Muscle of arm (tissue), 14 donors: ENCODE results near the gene PSMC3IP. TPM values are rescaled to one million over a fixed set of nuclear protein-coding genes. Genes with fewer than 3 reads are reported as not detected.
"Not testable (repeated sequence)": the region's sequence is repeated elsewhere in the genome, so short reads cannot be mapped to it uniquely, and the experiment has no call there.

Experiments
- DNase-seq: peaks from one replicate; pipeline ENCODE4 v3.0.0-alpha.2; 2013
- long read RNA-seq, 11 donors: transcript quantifications; one replicate each; lab custom pipeline, GENCODE V29; 2026
- polyA plus RNA-seq, 12 donors: library from polyadenylated mRNA; unstranded; fragments of 120-200 nt; gene quantifications; one replicate each; pipeline ENCODE4 v1.2.1, GENCODE V29; 2013; ENCODE audit not compliant: insufficient read length in 12 of 12

PSMC3IP gene
- polyA plus RNA-seq = 10 to 100 TPM in 6 of 12 donors, 1 to 10 TPM in 4, not detected in 2; 8.1 to 19.7 (median 10.6) TPM
- long read RNA-seq, donor 1, partial matches to known transcripts = 0 of 4 reads
- long read RNA-seq, donor 1, other reads (novel, unspliced or antisense) = 0 of 4 reads
- long read RNA-seq, donor 2, partial matches to known transcripts = 0 of 2 reads
- long read RNA-seq, donor 2, other reads (novel, unspliced or antisense) = 0 of 2 reads
- long read RNA-seq, donor 3, partial matches to known transcripts = 0 of 2 reads
- long read RNA-seq, donor 3, other reads (novel, unspliced or antisense) = 0 of 2 reads
- long read RNA-seq, donor 4, partial matches to known transcripts = 0 of 2 reads
- long read RNA-seq, donor 4, other reads (novel, unspliced or antisense) = 0 of 2 reads
- long read RNA-seq, donor 5, transcript PSMC3IP-202 (8 exons, 1,416 nt) = major isoform, 5 of 5 reads
- long read RNA-seq, donor 5, partial matches to known transcripts = 0 of 5 reads
- long read RNA-seq, donor 5, other reads (novel, unspliced or antisense) = 0 of 5 reads
- long read RNA-seq, donor 6, partial matches to known transcripts = 0 of 2 reads
- long read RNA-seq, donor 6, other reads (novel, unspliced or antisense) = 0 of 2 reads
- long read RNA-seq, donor 7, partial matches to known transcripts = 0 of 2 reads
- long read RNA-seq, donor 7, other reads (novel, unspliced or antisense) = 0 of 2 reads
- long read RNA-seq, donor 8, transcript PSMC3IP-202 (8 exons, 1,416 nt) = major isoform, 5 of 5 reads
- long read RNA-seq, donor 8, partial matches to known transcripts = 0 of 5 reads
- long read RNA-seq, donor 8, other reads (novel, unspliced or antisense) = 0 of 5 reads
- long read RNA-seq, donor 9, partial matches to known transcripts = 0 of 2 reads
- long read RNA-seq, donor 9, other reads (novel, unspliced or antisense) = 0 of 2 reads
- long read RNA-seq, donor 10, transcript PSMC3IP-202 (8 exons, 1,416 nt) = major isoform, 5 of 6 reads
- long read RNA-seq, donor 10, partial matches to known transcripts = 0 of 6 reads
- long read RNA-seq, donor 10, other reads (novel, unspliced or antisense) = 0 of 6 reads
- long read RNA-seq, donor 11, partial matches to known transcripts = 0 of 5 reads
- long read RNA-seq, donor 11, other reads (novel, unspliced or antisense) = 0 of 5 reads

- DNase-seq = peak; percentile 95
Observed at GRCh38 chr17:42577532-42578281, at the start of gene PSMC3IP. TSS of gene PSMC3IP (minus strand) at chr17:42577729. CDS start at chr17:42577686, 43 bp downstream.

GRCh38 chr17:42623732-42624596 is 46.4 kb upstream of the PSMC3IP start:
- DNase-seq = no peak

- DNase-seq = no peak
Observed at GRCh38 chr17:42623271-42623670, 45.7 kb upstream of the PSMC3IP start.

- not testable (repeated sequence) for DNase-seq
Observed at GRCh38 chr17:42621987-42622386, 44.5 kb upstream of the PSMC3IP start.

GRCh38 chr17:42618442-42619150 is 41.1 kb upstream of the PSMC3IP start:
- peak; percentile 34 for DNase-seq

- DNase-seq = no peak
Observed at GRCh38 chr17:42617956-42618431, 40.5 kb upstream of the PSMC3IP start.

GRCh38 chr17:42613699-42614295 is 36.3 kb upstream of the PSMC3IP start:
- no peak for DNase-seq

GRCh38 chr17:42612013-42612412 is 34.5 kb upstream of the PSMC3IP start:
- no peak for DNase-seq

GRCh38 chr17:42609814-42610801 is 32.6 kb upstream of the PSMC3IP start:
- DNase-seq = not testable (repeated sequence)

GRCh38 chr17:42609182-42609813 is 31.8 kb upstream of the PSMC3IP start, which contains the start of the genes RETREG3 and TUBG1:
TSS of gene RETREG3 (minus strand) at chr17:42609374. CDS start at chr17:42609324, 50 bp downstream.
TSS of gene TUBG1 (plus strand) at chr17:42609683. CDS start at chr17:42609738, 55 bp downstream.
- peak; percentile 100 for DNase-seq

GRCh38 chr17:42608305-42609181 is 31.0 kb upstream of the PSMC3IP start:
- DNase-seq = peak; percentile 13

GRCh38 chr17:42607769-42608168 is 30.2 kb upstream of the PSMC3IP start:
- no peak for DNase-seq

GRCh38 chr17:42603318-42603717 is 25.8 kb upstream of the PSMC3IP start:
- DNase-seq = no peak

GRCh38 chr17:42598905-42599304 is 21.4 kb upstream of the PSMC3IP start:
- no peak for DNase-seq

- no peak for DNase-seq
Observed at GRCh38 chr17:42596386-42596785, 18.9 kb upstream of the PSMC3IP start.

- no peak for DNase-seq
Observed at GRCh38 chr17:42591411-42591810, 13.9 kb upstream of the PSMC3IP start.
